Stimulated activated CD4-positive, alpha-beta T cell treated with anti-CD3 and anti-CD28 coated beads, Interleukin-4, amount 100 ng/mL, for 24 hours (primary cell): ENCODE data around the gene TNRC6C.

Experiments
- DNase-seq: peaks from one replicate; pipeline ENCODE4 v3.0.0-alpha.2; 2020

Gene TNRC6C

DNA sequence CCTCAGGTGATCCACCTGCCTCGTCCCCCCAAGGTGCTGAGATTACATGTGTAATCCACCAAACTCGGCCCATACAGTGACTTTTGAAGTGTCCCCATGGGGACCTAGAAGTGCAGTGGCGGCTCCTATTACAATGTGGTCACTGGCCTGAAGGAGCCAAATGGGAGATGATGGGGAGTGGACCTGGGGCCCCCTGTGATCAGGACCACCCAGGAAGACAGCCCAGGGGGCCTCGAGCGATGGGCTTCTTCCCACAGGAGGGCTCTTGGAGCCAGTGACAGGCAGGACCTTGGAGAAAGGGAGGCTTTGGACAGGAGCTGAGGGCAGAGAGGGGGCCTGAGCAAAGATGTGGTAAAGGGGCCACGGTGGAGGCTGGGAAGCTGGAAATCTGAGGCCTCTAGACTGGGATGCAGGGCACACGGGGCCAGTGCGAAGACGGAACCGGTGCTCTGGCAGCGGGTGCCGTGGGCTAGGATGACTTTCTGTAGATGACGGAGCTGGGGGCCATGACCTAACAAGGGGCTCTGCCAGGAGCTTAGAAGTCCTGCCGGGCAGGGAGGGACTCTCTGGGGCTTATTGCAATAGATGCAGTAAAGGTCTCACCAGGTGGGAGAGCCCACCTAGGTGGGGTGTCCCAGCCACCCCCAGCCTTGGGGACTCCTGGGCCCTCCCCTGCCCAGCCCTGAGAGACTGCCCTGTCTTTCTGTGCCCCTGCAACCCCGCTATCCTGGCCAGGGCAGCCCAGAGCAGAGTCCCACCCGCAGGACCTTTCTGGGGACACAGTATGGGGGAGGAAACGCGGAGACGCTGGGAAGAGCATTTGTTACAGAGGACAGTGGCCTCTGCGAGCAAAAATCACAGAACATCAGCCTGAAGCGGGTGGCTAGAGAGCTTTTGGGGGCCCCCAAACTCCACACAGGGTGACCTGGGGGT lies 185.0 kb downstream of the TNRC6C start:
- no peak for DNase-seq

DNA sequence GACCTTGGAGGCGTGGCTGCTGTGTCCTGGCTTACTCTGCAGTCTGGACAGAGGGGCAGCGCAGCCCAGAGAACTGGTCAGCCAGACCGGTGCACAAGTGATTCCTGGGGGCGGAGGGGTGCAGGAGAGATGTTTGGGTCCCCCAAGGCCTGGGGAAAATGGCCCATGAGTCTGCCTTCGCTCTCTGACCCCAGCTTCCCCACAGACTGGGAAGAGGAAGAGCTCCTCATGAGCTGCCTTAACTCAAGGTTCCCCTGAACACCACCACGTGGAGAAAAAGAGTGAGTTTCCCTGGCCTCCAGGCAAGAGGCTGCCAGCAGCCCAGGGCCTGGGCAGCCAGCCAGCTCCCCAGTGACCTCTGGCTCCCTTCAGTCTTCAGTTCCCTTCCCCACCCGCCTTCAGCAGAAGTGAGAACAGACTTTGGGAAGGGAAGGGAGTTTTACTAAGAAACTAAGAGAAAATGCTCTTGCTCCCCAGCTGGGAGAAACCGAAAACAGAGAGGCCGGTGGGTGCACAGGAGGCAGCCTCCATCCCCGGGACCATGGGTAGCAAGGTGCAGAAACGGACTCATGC lies 185.7 kb downstream of the TNRC6C start:
- no peak for DNase-seq

DNA sequence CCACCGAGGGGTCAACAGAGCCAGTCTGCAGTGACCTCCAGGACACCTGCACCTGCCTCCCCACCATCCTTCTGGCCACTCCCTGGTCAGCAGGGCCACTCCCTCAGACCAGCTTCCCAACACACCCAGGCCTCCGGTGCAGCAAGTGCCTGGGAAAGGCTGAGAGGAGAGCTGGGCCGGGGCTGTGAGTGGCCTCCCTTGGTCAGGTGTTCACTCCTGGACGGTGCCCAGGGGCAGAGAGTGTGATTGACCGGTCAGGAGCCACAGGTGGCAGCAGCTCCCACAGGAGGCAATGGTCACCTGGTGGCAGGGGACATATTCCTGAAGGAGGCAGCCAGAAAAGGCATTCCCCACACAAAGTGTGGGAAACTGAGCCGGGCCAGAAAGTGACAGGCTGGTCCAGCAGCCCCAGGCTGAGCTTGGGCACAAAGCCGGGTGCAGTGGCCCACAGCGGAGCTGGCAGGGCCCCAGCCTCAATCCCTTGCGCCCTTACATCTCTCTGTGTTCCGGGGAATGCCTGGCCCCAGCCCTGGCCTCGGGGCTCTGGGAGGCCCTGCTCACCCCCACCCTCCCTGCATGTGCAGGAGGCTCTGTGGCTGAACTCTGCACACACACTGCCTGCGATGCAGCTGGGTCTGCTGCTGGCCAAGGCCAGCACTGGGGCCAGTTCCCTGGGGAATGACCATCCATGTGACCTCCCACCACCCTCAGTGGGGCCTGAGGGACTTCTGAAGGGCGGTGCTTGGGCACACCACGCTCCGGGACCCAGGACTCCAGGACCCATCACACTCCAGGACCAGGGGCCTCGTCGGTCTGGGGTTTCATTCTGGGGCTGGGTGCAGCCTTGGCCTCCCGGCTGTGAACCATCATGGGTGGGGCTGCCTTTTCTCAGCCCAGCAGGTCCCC lies 186.5 kb downstream of the TNRC6C start:
- DNase-seq: no peak

DNA sequence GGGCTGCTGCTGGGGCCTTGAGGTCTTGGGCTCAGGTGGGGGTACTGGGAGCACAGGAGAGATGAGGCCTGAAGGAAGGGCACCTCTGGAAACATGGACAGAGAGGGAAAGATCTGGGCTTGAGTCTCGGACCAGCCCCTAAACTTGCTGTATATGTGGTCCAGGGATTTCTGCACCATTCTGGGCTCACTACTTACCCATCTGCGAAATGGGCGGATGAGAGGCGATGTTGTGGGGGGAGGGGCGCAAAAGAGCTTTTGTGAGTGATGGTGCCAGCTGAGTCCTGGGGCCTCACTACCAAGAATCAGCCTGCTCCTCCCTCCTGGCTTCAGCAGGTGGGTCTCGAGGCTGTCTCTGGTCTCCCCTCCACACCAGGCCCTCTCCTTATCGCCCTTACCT lies 188.0 kb downstream of the TNRC6C start:
- DNase-seq: no peak

DNA sequence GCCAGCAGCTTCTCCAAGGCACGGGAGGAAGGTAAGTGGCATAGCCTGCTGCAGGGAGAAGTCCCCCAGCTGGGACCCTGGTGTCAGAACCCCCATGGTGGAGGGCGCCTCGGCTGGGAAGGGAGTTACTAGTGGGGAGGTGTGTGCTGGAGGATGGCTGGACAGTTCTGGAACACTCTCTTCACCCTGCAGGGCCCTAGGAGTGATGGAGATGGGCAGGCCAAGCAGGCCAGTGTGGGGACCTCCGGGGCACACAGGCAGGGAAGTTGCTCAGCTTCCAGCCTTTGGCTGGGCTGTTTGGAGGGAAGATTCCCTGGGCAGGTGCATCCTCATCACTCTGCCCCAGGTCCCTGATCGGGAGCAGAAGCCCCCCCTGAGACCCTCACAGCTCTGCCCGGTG lies 188.4 kb downstream of the TNRC6C start:
- no peak for DNase-seq

DNA sequence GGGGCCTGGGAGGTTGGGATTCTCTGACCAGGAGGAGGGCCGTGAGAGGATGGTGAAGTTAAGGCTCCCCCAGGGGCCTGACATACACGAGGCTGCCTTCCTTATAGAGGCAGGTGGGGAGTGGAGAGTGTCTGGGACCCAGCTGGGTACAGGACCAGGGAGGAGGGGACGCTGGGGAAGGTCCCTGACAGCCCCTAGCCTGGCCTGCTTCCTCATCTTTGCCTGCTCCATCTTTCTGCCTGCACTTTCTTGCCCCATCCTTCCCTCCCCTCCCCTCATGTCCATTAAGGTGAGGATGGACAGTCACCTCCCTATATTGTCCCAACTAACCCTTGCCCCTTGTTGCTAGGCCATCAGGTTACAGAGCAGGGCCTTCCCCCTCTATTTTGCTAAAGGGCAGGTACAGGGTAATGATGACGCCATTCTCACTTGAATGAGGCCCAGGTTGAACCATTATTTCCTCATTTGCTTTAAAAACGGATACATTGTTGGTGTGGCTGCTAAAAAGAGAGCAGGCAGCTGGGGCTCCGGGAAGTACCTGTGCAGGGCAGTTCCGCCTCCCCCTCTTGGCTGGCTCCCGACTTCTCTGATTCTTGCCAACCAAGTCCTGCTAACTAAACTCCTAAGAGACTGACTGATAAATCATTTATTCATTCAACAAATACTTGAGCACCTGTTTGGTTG lies 189.0 kb downstream of the TNRC6C start:
- DNase-seq: no peak

DNA sequence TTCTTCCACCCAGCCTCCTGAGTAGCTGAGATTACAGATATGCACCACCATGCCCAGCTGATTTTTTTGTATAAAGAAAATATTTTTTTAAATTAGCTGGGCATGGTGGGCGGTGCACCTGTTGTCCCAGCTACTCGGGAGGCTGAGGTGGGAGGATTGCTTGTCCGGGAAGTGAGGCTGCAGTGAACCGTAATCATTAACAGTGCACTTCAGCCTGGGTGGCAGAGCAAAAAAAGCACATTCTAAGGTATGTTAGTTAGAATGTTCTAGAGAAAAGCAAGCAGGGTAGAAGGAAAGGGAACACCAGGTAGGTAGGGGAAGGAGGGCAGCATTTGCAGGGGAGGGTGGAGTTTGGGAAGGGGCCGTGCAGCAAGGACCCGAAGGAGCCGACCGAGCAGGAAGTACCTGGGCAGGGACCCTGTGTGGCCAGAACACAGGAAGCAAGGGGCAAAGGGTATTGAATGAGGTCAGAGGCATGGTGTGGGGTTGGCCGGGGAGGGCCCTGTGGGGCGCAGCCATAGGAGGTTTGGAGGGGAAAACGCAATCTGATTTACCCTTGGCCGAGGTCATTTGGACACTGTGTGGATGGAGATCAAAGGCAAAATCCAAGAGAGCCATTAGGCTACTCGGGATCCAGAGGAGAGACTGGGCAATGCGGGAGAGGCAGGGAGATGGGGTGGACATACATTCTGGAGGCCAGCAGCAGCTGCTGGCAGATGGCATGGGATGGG lies 189.9 kb downstream of the TNRC6C start:
- no peak for DNase-seq

DNA sequence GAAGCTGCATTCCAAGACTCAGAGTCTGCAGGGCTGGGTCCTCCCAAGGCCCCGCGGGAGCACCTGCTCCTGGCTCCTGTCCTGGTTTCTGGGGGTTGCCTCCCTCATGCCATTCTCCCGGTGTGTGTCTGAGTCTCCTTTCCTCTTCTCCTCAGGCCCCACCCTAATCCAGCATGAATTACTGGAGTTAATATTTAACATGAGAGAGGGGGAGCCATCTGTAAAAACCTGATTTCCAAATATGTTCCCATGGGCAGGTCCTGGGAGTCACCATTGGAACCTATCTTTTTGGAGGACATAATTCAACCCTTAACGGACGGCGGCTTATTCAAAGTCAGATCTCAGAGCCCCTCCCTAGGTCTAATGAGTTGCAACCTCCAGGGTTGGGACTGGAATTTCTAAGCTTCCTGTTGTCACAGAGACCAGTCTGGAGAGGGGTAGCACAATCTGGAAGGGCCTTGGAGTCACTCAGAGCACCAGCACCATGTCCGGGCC lies 193.1 kb downstream of the TNRC6C start:
- DNase-seq: no peak

DNA sequence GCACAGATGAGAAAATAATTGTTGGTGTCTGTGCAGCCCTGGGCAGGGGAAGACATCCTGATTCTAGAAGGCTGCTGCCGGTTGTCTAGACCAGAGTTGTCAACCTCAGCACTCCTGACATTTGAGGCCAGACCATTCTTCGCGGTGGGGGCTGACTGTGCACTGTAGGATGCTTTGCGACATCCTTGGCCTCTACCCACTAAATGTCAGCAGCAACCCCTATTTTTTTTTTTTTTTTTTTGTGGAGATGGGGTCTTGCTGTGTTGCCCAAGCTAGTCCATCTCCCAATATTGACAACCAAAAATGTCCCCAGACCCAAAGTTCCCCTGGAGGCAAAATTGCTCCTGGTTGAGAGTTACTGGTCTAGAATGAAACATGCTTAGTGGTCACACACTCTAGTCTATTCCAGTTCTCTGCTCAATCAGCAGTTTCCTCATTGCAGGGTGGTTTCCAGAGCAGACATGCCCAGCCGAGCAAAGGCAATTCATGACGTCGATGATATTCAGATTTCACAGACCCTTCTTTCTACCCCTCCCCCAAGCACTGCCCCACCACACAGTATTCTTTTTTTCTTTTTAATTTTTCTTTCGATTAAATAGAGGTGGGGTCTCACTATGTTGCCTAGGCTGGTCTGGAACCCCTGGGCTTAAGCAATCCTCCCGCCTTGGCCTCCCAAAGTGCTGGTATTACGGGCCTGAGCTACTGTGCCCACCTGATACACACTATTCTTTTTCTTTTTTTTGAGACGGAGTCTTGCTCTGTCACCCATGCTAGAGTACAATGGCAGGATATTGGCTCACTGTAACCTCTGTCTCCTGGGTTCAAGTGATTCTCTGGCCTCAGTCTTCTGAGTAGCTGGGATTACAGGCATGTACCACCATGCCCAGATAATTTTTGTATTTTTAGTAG lies 196.7 kb downstream of the TNRC6C start:
- DNase-seq: no peak
